ENCODE results near the gene PIGT. TPM values are rescaled to one million over a fixed set of nuclear protein-coding genes. Genes with fewer than 3 reads are reported as not detected.

The PIGT gene
- total and polyA plus RNA-seq, 2 of the 13 experiments (the other 11 are each of a cell fraction or from before 2014, with no cell fraction given) = 65.9 to 74.1 TPM

GRCh38 chr20:45420125-45420524, 4.2 kb downstream of the PIGT start:
- H3K9me3 ChIP-seq (ENCODE audit: low read length) = no peaks in the 10 kb centered on the region
- no peak overlapping the region for H3K9ac ChIP-seq (ENCODE audit: insufficient read depth, low read depth, low read length)
- ChIA-PET CTCF (ENCODE audit: low intra/inter-chr PET ratio, low total read pairs) (no interaction called here), POLR2A (interaction anchor here (0.5 to 1.6 kb wide), 4 partner anchors 73 to 94 kb away, joined by 3 to 4 read pairs (median 4); no protein-coding TSS in a partner anchor)
- H3K4me2 ChIP-seq (ENCODE audit: low read depth, low read length) = no peak overlapping the region
- H3K4me1 ChIP-seq (ENCODE audit: insufficient read depth, low read length) = peaks cover 27% of the 10 kb centered on the region
- peaks cover 35 to 61% of the 10 kb centered on the region in 2 experiments for H3K36me3 ChIP-seq (replicated peaks in 1 of 2; ENCODE audit: control insufficient read depth in 1 of 2, insufficient read depth in 2 of 2, low read length in 2 of 2)
- H2AFZ ChIP-seq (ENCODE audit: low read length) = no peak overlapping the region
- intact Hi-C loops (cut with micrococcal nuclease; ENCODE audit: unreplicated experiment) (no loop called here), in situ Hi-C loops (cut with HindIII; ENCODE audit: extremely low pct_ligation_motif_present, low pct_unique_long_range_greater_than_20kb) (no loop called here)
- H3K79me2 ChIP-seq (ENCODE audit: insufficient read depth, low read length) = peaks cover 17% of the 10 kb centered on the region
- no peaks in the 10 kb centered on the region; a peak in 1 of 5 replicates for H3K27me3 ChIP-seq (ENCODE audit: control insufficient read depth in 1 of 2, insufficient read depth in 2 of 2, low read length in 2 of 2)
- no TSS peak for BruUV-seq (replicated peaks)
- no peak overlapping the region for H3K27ac ChIP-seq (ENCODE audit: extremely low read length, insufficient read depth, low read length)
- 94% methylated on average over 8 of the region's 8 CpGs for WGBS (ENCODE audit: low lambda C conversion rate)
- ATAC-seq = no peak
- H3K4me3 ChIP-seq (replicated peaks in 1 of 3; ENCODE audit: insufficient read depth in 1 of 3, low read depth in 2 of 3, low read length in 3 of 3) = no peak overlapping the region
- DNase-seq (ENCODE audit: low spot score) = no peak
- no peak for TF ChIP-seq ZNF556 (CRISPR knock-in tag; IDR thresholded peaks at IDR 0.05; ENCODE audit: borderline replicate concordance)
- no peak for TF ChIP-seq STAT6 (CRISPR knock-in tag; IDR thresholded peaks at IDR 0.05; ENCODE audit: borderline replicate concordance)
- no peak for TF ChIP-seq ZNF138 (CRISPR knock-in tag; IDR thresholded peaks at IDR 0.05; ENCODE audit: low read depth)
- TF ChIP-seq TP53 (CRISPR knock-in tag; conservative IDR thresholded peaks at IDR 0.05) = no peak
- TF ChIP-seq RARA (CRISPR knock-in tag; IDR thresholded peaks at IDR 0.05) = no peak
- FAIRE-seq = no peak
- H4K20me1 ChIP-seq (ENCODE audit: insufficient read depth, low read length) = no peaks in the 10 kb centered on the region

- in situ Hi-C loops (cut with HindIII; ENCODE audit: extremely low pct_ligation_motif_present, low pct_unique_long_range_greater_than_20kb) = no loop called here
- BruUV-seq (replicated peaks) = no TSS peak
- Histone ChIP-seq H3K36me3 (replicated peaks in 1 of 2; ENCODE audit: control insufficient read depth in 1 of 2, insufficient read depth in 2 of 2, low read length in 2 of 2) (peaks cover 32 to 62% of the 10 kb centered on the region in 2 experiments), H3K27ac (ENCODE audit: extremely low read length, insufficient read depth, low read length) (no peak overlapping the region), H3K9ac (ENCODE audit: insufficient read depth, low read depth, low read length) (no peak overlapping the region), H3K27me3 (ENCODE audit: control insufficient read depth in 1 of 2, insufficient read depth in 2 of 2, low read length in 2 of 2) (no peaks in the 10 kb centered on the region), H3K4me3 (replicated peaks in 1 of 3; ENCODE audit: insufficient read depth in 1 of 3, low read depth in 2 of 3, low read length in 3 of 3) (no peak overlapping the region), H2AFZ (ENCODE audit: low read length) (no peak overlapping the region), H3K79me2 (ENCODE audit: insufficient read depth, low read length) (no peaks in the 10 kb centered on the region), H3K4me2 (ENCODE audit: low read depth, low read length) (no peak overlapping the region), H3K9me3 (ENCODE audit: low read length) (no peaks in the 10 kb centered on the region), H3K4me1 (ENCODE audit: insufficient read depth, low read length) (0 out of 2 replicates have a peak, but pooled peaks cover 5% of the 10 kb centered on the region), H4K20me1 (ENCODE audit: insufficient read depth, low read length) (no peaks in the 10 kb centered on the region)
- ATAC-seq (no peak), FAIRE-seq (no peak), DNase-seq (ENCODE audit: low spot score) (no peak)
- intact Hi-C loops (cut with micrococcal nuclease; ENCODE audit: unreplicated experiment) = no loop called here
- ChIA-PET CTCF (ENCODE audit: low intra/inter-chr PET ratio, low total read pairs) (no interaction called here), POLR2A (no interaction called here)
- WGBS (ENCODE audit: low lambda C conversion rate) = 98% methylated on average over 2 of the region's 2 CpGs
- no peak for TF ChIP-seq NR2F2 (IDR thresholded peaks at IDR 0.05; ENCODE audit: borderline replicate concordance, low read depth)
- peak; percentile 24; the same call in 1 of the 2 replicates for TF ChIP-seq CEBPB (IDR thresholded peaks at IDR 0.05; ENCODE audit: borderline replicate concordance, low read depth, low read length)
Observed at GRCh38 chr20:45423700-45424099, 7.8 kb downstream of the PIGT start.

Measured in HepG2 (cell line).